ENCODE measurements around the gene IL4I1.

DNA sequence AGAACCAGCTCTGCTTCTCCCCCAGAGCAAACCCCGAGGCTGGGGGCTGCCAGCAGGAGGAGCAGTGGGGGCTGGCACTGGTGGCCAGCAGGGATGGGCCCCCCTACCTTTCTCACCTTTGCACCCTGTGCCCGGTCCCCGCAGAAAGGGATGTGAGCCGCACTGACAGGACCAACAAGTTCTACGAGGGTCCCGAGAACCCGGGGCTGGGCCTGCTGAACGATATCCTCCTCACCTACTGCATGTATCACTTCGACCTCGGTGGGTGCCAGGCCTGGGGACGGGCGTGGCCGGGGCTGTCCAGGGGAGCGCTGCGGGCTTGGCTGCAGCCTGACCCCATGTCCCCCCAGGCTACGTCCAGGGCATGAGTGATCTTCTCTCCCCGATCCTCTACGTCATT is 12.6 kb downstream of the IL4I1 start:
- TF ChIP-seq, protein P1, sequence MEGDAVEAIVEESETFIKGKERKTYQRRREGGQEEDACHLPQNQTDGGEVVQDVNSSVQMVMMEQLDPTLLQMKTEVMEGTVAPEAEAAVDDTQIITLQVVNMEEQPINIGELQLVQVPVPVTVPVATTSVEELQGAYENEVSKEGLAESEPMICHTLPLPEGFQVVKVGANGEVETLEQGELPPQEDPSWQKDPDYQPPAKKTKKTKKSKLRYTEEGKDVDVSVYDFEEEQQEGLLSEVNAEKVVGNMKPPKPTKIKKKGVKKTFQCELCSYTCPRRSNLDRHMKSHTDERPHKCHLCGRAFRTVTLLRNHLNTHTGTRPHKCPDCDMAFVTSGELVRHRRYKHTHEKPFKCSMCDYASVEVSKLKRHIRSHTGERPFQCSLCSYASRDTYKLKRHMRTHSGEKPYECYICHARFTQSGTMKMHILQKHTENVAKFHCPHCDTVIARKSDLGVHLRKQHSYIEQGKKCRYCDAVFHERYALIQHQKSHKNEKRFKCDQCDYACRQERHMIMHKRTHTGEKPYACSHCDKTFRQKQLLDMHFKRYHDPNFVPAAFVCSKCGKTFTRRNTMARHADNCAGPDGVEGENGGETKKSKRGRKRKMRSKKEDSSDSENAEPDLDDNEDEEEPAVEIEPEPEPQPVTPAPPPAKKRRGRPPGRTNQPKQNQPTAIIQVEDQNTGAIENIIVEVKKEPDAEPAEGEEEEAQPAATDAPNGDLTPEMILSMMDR (IDR thresholded peaks at IDR 0.05), result no peak
- TF ChIP-seq POLR2A (IDR thresholded peaks at IDR 0.05), result no peak
